Suppressor macrophage treated with lipopolysaccharide for 1 hour (primary cell): ENCODE measurements around the gene SYT14.
"Not testable (repeated sequence)": the region's sequence is repeated elsewhere in the genome, so short reads cannot be mapped to it uniquely, and the experiment has no call there.

Experiments used
- DNase-seq, 3 donors: peaks; one replicate each; pipeline ENCODE4 v3.0.0-alpha.2; 2020 to 2022

Gene SYT14

GRCh38 chr1:209945377-209945776 lies 7.4 kb downstream of the SYT14 start:
- no peak for DNase-seq

DNA sequence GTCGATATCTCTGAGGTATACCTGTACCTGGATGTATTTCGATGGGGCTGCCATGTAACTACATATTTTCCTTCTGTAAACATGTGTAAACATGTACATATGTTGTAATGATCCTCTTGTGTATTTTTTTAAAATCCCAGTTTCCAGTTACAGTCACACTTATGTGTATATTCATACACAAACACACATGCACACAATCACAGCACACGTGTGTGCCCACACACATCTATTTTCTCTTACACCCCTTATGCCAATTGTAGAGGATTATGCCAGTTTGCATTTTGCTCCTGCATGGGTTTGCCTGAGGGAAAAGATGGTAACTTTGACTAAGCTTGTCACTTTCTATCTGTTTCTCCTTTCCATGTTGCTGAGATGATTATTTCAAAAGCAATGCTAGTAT lies 10.1 kb downstream of the SYT14 start:
- no peak for DNase-seq

- no peak for DNase-seq
Measured at GRCh38 chr1:209956116-209956515, 18.1 kb downstream of the SYT14 start.

- DNase-seq = no peak
Measured at GRCh38 chr1:209959623-209960022, 21.6 kb downstream of the SYT14 start.

DNA sequence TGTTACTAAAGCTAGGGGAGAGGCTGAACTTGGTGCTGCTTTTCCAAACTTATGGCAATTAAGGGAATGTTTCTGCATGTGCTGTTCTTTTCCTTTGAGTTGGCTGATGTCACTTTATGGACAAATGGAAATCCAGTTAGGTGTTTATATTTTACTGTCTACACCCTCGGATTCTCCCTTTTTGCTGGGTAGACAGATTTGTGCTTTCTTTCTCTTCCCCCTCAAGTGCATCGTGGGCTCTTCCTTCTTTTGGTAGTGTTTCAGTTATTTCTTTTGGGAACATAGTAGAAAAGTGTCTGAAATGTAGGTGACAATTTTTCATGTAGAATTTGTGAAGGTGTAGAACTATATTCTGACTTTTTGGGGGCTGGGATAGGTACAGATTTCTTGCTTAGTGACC lies 22.9 kb downstream of the SYT14 start:
- no peak for DNase-seq

- DNase-seq = no peak
Measured at GRCh38 chr1:209962388-209962787, 24.4 kb downstream of the SYT14 start.

DNA sequence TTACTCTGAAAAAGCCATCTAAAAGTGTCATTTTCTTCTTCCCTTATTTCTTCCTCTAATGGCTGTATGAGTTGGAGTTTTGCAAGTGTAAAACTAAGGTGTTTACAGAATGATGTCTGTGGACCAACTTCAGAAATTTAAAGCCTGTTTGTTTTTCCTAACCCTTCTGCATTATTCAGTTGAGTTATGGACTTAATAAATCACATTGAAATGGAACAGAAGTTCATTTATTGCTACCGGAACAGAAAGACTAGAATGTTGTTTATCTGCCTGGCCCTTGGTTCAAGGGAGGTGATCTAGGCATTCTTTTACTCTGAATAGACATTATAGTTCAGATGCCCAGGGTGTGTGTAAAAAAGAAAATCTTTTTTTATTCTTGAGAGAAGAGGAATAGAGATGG lies 24.8 kb downstream of the SYT14 start:
- no peak for DNase-seq

DNA sequence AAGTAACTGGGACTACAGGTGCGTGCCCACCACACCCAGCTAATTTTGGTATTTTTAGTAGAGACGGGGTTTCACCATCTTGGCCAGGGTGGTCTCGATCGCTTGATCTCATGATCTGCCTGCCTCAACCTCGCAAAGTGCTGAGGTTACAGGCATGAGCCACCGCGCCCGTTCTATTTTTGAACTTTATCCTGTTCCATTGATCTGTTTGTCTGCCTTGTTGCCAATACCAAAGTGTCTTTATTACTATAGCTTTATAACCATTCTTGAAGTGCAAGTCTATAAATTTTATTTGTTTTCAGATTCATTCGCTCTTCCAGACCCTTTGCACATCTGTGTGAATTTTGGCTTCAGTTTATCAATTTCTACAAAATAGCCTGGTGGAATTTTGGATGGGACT lies 28.0 kb downstream of the SYT14 start:
- DNase-seq = no peak

DNA sequence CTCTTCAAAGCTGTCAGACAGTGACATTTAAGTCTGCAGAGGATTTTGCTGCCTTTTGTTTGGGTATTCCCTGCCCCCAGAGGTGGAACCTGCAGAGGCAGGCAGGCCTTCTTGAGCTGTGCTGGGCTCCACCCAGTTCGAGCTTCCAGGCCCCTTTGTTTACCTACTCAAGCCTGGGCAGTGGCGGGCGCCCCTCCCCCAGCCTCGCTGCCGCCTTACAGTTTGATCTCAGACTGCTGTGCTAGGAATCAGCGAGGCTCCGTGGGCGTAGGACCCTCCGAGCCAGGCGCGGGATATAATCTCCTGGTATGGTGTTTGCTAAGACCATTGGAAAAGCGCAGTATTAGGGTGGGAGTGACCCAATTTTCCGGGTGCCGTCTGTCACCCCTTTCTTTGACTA lies 40.7 kb downstream of the SYT14 start:
- DNase-seq = not testable (repeated sequence)

DNA sequence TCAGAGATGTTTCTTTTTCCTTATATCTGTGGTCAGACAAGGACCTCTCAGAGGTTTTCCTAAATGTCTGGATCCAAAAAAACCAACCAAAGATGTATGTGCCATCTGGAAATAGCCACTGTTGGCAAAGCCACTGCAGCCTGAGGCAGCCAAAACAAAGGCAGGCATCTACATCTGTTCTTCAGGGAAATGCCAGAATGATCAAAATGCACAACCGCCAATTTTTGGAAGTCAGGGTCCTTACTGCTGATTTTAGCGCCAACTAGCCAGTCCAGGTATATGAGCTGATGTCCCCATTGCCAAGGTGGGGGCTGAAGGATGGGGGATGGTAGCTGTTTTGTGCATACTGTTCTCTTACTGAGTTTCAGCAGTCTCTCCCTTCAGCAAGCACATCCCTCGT lies 45.9 kb downstream of the SYT14 start:
- no peak for DNase-seq

DNA sequence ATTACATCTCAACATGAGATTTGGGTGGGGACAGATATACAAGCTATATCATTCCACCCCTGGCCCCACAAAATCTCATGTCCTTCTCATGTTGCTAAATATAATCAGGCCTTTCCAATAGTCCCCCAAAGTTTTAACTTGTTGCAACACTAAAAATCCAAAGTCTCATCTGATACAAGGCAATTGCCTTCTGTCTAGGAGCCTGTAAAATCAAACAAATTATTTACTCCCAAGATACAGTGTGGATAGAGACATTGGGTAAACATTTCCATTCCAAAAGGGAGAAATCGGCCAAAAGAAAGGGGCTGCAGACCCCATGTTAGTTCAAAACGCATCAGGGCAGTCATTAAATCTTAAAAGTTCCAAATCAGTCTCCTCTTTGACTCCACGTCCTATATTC lies 47.0 kb downstream of the SYT14 start:
- DNase-seq = no peak

GRCh38 chr1:209988706-209989105 lies 50.7 kb downstream of the SYT14 start:
- no peak for DNase-seq

DNA sequence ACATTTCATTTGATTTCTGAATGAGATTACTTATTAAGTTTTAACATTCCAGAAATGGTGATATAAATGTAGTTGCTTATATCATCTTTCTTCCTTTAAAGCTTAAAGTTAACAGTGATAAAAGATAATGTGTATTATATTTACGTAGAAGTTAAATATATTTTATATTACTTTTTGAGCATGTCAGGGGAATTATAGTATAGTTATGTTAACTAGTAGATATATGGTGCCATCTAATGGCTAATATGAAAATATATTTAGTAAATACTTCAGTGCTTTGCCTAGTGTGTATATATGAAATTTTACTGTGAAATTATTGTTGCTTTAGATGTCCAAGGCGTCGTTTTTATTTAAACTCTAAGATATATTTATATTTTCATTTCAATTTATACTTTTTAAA lies 51.5 kb downstream of the SYT14 start:
- DNase-seq = peak in 2 of 3 donors; percentile 44 to 67

GRCh38 chr1:209993061-209993830 lies 55.2 kb downstream of the SYT14 start:
- peak in 1 of 3 donors; percentile 6 for DNase-seq

DNA sequence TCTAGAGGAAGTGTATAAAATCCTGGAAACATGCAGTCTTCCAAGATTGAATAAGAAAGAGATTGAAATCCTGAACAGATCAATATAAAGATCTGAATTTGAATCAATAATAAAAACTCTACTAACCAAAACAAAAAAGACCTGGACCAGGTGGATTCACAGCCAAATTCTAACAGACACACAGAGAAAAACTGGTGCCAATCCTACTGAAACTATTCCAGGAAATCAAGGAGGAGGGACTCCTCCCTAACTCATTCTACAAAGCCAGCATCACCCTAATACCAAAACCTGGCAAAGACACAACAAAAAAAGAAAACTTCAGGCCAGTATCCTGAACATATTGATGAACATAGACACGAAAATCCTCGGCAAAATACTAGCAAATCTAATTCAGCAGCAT lies 58.3 kb downstream of the SYT14 start:
- DNase-seq = no peak

DNA sequence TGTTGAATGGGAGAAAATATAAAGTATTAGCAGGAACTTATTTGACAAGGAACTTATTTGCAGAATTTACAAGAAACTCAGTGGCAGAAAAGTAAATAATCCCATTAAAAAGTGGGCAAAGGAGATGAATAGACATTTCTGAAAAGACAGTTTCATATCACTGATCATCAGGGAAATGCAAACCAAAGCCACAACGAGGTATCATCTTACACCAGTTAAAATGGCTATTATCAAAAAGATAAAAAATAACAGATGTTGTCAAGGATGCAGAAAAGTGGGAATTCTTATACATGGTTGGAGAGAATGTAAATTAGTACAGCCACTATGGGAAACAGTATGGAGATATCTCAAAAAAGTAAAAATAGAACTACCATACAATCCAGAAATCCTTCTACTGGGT lies 61.0 kb downstream of the SYT14 start:
- DNase-seq = no peak

DNA sequence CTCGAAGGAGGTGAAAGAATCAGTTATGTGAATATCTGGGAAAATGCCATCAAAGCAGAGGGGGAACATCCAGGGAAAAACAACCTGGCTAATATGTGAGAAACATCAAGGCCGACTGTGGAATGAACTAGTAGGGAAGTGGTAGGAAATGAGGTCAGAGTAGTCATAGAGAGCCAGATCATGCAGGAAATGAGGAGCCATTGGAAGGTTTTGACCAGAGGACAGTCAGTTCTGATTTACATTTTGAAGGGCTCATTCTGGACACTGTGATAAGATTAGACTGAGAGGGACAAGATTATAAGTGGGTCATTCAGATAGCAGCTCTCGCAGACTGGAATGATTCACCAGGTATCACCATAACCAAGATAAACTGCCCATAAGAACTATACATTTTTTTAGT lies 63.7 kb downstream of the SYT14 start:
- peak in 1 of 3 donors; percentile 4 for DNase-seq

DNA sequence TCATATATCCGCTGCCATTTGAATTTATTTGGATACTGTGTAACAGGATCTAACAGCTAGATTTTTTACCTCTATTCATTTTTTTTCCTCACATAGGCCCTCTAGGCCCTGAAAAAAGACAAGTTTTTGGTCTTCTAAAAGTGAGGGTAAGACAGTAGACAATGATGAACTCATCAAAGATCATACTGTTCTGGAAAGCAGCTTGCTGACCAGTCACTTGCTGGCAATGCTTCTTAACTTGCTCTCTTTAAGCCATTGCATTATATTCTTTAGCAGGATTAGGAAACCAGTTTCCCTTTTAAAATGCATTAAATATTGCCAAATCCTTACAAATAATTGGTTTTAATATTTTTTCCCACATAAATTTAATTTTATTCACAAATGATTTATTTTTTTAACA lies 65.5 kb downstream of the SYT14 start:
- DNase-seq = no peak

- DNase-seq = no peak
Measured at GRCh38 chr1:210010161-210010560, 72.1 kb downstream of the SYT14 start.

GRCh38 chr1:210021145-210021860 lies 83.3 kb downstream of the SYT14 start:
- no peak for DNase-seq

GRCh38 chr1:210022044-210022443 lies 84.0 kb downstream of the SYT14 start:
- DNase-seq = no peak

- DNase-seq = no peak
Measured at GRCh38 chr1:210024282-210024681, 86.3 kb downstream of the SYT14 start.

DNA sequence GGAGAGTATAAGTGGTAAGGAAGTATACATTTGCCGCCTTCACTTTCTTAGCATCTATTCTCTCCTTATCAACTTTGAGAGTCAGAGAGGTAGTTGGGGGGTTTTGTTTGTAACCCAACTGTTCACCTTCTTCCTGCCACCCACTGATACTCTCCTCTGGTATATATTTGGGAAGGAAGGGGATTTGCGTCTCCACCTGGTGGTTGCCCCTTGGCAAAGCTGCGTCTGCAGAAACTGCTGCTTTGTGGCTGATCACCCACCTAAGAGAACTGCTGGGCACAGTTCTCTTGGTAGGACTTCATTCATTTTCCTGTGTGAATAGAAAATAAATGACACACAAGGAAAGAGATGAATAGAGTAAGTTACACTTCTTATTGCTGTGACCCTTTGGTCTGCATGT lies 87.0 kb downstream of the SYT14 start:
- DNase-seq = no peak

DNA sequence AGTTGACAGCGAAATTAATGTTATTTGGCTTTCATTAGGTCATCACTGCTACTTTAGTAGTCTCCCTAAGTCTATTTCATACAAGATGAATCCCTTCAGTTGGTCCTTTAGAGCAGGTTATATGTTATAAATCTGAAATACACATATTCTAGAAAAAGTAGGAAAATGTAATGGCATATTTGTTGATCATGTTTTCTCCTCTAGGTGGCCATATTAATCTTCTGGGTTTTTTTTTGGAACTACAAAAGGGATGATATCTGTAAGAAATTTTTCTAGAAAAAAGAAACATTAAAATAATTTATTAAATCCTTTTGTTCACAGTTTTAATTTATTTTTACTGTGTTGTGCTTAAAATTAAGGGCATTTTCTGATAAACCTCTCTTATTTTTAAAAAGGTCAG lies 87.9 kb downstream of the SYT14 start:
- no peak for DNase-seq

DNA sequence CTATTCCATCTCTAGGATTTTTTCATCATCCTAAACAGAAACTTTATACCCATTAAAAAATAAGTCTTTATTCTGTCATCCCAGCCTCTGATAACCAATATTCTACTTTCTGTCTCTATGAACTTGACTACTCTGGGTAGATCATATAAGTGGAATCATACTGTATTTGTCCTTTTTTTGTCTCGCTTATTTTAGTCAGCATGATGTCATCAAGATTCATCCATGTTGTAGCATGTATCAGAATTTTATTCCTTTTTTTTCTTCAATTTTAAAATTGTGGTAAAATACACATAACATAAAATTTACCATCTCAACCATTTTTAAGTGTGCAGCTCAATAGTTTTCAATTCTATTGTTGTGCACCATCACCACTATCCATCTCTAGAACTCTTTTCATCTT lies 90.0 kb downstream of the SYT14 start:
- DNase-seq = no peak
